ENCODE results near the gene ANKRD9. TPM values are rescaled to one million over a fixed set of nuclear protein-coding genes. Genes with fewer than 3 reads are reported as not detected.
A peak's percentile ranks its signal among the peaks of the same experiment; 100 is the strongest.
"Not testable (repeated sequence)": the region's sequence is repeated elsewhere in the genome, so short reads cannot be mapped to it uniquely, and the experiment has no call there.

Gene ANKRD9, protein sequence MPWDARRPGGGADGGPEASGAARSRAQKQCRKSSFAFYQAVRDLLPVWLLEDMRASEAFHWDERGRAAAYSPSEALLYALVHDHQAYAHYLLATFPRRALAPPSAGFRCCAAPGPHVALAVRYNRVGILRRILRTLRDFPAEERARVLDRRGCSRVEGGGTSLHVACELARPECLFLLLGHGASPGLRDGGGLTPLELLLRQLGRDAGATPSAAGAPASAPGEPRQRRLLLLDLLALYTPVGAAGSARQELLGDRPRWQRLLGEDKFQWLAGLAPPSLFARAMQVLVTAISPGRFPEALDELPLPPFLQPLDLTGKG
- 16.1 TPM for total RNA-seq

DNA sequence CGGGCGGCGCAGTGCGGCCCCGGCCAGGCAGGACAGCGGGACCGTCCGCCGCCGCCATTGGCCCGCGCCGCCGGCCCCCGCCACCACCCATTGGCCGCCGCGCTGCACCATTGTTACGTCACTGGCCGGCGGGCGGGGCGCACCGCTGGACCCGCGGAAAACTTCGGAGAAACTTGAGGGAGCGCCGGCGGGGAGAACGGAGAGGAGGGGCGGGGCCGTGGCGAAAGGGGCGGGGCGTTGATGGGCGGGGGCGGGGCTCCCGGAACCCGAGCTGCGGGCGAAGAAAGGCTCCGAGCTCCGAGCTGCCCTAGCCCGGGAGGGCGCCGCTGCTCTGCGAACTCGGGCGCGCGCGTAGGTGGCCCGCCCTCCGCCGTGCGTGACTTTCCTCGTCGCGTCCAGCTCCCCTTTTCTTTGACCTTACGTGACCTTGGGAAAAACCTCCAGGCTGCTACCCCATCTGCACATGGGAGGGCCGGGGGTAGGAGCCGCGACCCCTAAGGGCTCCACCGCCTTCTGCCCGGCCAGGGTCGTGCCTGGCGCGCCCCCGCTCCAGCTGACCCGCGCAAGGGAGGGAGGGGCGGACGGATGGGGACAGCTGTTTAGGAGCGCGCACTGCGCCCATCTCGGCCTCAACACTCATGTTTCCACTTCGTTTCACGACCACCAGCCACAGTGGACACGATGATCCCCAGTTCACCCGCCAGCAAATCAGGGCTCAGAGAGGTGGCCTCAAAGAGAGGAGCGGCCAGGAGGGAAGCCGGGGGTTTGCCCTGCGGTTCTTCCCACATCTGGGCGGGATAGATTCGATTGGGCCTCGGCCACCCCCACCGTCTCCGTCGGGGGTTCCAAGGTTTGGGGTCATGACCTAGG lies at the start of gene ANKRD9:
Gene ANKRD9, minus strand, starts transcription at position 31 of the 870 bp plus-strand sequence. CDS start 1,887 bp downstream, outside the sequence.
- peak; percentile 74 for ATAC-seq

DNA sequence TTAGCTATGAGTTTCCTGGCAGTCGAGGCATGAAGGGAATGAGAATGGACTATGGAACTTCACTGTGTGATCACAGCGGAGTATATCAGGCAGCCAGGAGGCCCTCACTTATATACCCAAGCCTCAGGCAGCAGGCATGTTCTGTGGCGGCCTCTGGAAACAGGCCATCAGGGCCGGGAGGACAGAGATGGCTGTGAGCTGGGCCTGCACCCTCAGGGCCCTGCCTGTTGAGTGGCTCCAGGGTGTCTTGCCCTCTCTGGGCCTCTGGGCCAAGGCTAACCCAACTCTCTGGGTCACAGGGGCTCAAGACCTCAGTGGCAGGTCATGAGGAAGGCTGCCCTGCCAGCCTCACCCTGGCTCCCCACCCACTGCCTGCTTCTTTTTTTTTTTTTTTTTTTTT lies 49.0 kb upstream of the ANKRD9 start:
- ATAC-seq = no peak

DNA sequence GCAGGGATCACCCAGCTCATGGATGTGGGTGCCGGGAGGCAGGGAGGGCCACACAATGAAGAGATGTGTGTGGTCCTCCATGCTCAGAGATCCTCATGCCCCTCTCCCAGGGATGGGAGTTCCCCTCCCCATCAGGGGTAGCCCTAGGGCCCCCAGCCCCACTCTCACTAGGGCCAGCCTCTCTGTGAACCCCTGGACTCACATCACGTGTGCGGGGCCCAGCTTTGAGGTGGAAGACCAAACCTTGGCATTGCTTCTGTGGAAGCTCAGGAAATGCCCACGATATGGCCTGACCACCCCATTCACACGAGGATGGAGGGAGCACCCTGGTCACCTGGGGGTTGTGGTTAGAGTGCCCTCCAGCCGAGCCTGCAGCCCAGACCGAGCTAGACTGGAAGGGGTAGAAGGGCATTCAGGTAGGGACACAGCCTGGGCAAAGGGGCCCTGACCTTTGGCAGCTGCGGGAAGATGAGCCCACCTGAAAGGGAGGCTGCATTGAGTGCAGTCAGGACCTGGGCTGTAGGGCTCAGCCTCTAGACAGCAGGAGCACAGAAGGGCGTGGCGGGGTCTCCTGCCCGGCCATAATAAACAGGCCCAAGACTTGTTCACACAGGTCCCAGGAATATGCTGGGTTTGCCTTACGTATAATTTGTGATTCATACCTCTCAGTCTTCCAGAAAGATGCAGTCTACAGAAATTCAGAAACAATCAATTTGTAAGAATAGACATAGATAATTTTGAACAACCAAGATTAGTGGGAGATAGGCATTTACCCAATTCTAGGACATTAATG lies 48.1 kb upstream of the ANKRD9 start:
- peak; percentile 63 for ATAC-seq

DNA sequence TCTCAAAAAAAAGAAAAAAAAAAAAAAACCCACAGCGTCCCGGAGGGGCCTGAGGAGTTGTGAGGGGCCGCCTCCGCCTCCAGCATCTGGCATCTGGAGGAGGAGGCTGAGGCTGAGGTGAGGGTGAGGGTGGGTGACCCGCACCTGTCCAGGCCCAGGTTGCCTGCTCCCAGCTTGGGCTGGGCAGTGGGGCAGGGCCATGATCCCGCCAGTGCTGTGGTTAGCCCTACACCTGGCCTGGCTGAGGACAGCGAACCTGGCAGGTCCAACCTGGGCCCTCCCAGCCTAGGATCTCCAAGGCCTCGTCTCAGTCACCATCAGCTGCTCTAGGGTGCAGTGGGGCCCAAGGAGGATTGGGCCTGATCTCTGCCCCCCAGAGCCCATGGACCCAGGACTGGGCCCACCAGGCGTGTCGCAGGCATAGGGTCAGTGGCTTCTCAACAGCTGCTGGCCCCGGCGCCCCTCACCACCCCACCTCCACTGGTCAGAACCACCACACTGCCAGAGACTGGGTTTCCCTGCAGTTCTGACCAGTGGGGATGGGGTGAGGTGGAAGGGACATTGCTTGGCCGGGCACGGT lies 46.6 kb upstream of the ANKRD9 start:
- no peak for ATAC-seq

DNA sequence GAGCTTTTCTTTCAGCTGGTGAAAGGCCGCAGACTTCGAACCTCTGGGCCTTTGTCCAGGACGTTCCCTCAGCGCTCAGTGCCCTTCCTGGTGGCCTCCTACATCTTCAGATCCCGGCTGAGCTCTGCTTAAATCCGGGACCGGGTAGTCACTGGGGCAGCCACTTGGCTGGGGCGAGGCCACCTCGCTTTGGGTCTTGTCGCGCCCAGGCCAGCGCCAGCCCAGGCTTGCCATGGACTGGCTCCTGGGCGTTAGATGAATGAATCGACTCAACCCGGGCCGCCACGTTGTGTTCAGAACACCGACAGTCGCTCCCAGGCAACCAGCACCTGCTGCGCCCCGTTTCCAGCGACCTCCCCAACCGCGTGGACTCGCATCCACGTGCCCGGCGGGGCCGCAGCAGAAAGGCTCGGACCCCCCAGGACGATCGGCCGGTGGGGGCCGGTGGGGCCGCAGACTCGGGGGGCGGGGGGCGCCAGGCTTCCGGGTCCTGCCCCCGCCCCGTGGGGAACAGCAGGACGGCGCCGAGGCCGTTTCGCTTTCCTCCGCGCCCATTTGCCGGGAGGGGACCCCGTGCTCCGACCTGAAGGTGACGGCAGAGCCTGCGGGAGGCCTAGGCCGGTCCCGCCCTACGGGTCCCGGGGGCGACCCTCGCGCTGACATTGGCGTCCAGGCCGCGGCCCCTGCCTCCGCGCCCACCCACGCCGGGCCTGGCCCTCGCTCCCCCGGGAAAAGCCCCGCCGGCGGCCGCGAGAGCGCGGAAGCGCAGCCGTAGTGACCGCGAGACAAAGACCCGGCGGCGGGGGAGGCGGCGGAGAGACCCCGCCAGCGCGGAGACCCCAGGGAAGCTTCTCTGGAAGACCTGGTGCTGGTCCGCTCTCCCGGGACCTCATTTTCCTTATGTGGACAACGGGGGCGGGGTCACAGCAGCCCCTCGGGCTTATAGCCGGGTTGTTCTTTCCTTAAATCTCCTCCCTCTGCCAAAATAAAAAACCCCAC lies 45.5 kb upstream of the ANKRD9 start:
- peak; percentile 70 for ATAC-seq

DNA sequence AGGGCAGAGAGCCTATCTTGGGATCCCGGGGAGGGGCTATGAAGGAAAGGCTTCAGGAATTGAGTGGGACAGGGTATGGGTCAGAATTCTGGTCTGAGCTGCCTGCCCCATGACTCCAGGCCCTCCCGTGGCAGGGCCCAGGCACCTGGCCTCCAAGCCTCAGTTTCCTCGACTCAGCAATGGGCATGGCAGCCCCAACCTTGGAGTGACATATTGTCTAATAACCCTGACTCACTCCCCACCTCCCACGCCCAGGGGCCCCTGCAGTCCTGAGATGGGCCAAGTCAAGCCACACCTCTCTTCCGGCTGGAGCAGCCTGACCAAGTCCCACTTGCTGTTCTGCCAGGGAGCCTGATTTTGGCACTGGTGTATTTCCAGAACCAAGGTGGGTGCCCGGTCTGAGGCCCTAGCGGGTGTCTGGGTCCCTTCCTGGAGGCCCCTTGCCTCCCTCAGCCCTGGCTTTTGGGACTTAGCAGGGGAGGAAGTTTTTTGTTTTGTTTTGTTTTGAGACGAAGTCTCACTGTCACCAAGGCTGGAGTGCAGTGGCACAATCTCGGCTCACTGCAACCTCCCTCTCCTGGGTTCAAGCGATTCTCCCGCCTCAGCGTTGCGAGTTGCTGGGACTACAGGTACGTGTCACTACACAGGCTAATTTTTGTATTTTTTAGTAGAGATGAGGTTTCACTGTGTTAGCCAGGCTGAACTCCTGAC lies 42.6 kb upstream of the ANKRD9 start:
- ATAC-seq = peak; percentile 86

DNA sequence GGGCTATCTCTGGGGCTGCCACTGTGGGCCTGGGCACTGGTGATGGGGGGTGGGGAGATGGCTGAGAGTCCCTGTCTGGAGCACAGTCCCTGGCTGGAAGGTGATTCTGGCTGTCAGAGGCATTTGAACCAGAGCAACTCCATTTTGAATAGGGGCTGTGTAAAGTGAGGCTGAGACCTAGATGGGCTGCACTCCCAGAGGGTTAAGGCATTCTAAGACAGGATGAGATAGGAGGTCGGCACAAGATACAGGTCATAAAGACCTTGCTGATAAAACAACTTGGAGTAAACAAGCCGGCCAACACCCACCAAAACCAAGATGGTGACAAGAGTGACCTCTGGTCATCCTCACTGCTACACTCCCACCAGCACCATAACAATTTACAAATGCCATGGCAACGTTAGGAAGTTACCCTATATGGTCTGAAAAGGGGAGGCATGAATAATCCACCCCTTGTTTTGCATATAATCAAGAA lies 41.4 kb upstream of the ANKRD9 start:
- ATAC-seq = not testable (repeated sequence)

DNA sequence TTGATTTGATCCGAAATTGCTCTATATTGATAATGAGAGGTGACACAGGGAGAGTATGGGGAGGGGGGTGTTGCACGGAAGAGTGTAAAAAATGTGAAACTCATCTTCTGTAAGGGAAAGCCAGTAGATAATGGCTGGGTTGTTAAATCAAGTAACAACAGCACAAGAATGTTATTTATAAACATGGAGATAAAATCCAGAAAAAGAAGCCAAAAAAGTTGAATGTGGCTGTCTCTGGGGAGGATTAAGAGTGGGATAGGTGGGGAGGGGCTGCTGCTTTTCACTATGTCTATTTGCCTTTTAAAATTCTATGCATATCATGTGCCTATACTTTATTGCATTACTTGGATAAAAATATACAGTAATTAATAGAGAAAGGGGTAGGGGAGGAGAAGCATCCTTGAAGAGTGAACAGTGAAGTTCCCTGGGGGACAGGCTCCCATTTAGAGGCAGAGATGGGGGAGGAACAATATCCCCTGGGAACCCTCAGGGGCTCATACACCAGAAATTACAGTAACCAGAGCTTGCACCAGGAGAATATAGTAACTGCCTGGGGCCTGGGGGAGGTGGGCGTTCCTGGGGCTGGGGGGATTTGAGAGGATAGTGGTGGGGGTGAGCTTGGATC lies 39.2 kb upstream of the ANKRD9 start:
- no peak for ATAC-seq

DNA sequence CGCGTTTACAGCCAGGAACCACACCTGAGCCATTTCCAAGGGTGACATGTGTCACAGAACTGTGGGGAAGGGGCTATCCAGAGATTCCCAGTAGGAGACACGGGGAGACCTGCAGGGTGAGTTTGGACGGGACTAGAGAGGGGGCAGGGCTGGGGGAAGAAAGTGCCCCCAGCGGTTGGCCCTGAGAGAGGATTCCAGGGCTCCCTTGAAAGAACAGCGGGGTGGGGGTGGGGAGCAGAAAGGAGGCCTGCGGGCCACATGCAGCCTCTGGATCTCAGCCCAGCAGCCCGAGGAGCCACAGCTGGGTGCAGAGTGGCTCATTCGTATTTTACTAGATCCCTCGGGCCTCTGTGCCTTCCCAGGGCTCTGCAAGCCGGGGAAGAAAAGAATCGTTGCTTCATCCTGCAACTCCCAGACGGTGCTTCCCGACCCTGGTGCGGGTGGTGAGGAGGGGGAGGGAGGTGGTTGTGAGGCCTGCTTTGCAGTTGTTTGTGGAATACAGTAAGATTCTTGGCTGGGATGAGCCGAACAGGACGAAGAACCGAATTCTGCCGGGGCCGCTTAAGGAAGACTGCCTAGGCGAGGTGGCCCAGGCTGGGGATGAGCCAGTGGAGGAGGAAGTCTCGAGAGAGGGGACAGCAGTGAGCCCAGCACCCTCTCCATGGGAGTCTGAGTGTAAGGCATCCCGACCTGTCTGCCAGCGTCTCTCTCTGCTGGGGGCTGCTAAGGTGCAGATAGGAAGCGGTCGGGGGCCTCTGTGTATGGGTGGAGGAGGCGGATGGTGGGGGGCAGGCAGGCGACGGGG lies 36.1 kb upstream of the ANKRD9 start:
- ATAC-seq = peak; percentile 27

DNA sequence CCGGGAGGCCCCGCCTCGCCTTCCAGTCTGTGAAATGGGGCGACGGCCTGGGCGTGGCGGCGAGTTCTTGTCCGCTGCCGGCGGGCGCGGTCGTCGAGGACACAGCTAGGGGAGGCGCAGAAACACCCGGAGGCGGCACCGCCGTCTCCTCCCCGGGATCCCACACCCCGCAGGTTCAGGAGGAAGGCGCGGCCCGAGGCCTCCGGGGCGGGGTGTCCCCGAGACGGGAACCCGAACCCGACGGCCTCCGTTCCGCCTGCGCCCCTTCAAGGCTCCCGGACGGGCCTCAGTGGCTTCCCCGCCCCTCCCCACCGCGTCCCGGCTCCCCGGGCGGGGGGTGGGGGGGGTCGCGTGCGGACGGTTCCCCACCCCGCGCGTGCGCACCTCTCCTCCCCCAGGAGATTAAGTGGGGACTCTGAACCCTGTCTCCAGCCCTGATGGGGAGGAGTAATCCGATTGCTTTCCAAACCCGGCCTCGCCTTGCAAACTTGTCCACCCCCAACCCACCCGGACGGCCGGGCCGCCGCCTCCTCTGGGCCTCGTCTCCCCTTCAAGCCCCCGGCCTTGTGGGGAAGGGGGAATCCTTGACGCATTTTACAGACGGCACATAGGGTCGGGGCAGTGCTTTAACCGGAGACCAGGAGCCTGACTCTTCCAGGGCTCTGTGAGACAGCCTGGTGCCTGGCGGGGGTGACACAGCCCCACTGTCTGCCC lies 35.3 kb upstream of the ANKRD9 start:
- ATAC-seq = peak; percentile 84

DNA sequence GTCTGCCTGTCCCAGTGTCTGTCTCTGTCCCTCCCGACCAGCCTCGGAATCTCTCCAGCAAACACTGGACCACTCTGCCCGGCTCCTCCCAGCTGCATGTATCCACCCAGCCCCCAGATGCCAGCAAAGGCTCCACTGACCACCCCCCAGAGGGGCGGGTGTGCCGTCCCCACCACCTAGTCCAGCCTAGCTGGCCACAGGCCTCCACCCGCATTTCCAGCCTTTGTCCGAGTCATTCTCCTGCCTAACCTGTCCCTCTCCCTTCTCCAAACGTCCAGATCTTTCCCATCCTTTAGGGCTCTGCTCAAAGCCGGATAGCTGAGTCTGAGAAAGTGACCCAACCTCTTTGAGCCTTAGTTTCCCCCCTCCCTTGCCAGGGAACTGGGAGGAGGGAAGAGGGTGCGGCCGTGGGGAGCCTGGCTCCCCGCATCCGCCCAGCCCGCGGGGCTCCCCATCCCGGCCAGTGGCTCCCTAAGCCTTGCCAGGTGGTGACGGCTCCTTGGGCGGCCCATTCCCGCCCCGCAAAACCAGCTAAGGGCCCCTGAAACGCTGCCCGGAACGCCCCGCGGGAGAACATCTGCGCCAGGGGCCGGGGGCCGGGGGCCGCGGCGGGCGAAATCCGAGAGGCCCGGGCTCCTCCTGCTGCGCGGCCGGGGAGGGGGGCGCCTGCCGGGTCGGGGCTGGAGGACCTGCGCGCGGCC lies 34.6 kb upstream of the ANKRD9 start:
- ATAC-seq = peak; percentile 78

DNA sequence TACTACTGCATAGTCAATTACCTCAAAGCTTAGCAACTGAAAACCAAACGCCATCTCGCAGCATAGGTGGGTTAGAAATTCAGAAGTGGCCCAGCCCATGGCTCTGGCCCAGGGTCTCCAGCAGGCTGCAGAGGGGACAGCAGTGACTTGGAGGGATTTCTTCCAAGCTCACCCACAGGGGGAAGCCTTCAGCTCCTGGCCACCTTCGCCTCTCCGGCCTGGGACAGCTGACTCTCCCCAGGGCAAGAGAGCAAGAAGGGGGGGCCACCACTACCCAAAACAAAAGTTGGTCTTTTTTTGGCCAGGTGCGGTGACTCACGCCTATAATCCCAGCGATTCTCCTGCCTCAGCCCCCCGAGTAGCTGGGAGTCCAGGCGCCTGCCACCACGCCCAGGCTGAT lies 32.2 kb upstream of the ANKRD9 start:
- ATAC-seq = no peak

DNA sequence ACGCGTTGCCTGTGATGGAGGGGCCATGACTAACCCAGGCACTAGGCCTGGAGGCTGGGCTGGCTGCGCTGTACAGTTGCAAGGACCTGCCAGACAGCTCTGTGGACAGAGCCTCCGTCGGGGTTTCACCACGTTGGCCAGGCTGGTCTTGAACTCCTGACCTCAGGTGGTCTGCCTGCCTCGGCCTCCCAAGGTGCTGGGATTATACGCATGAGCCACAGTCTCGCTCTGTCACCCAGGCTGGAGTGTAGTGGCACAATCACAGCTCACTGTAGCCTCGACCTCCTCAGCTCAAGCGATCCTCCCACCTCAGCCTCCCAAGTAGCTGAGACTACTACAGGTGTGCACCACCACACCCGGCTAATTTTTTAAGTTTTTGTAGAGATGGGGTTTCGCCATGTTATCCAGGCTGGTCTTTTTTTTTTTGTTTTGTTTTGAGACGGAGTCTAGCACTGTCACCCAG lies 31.5 kb upstream of the ANKRD9 start:
- not testable (repeated sequence) for ATAC-seq

DNA sequence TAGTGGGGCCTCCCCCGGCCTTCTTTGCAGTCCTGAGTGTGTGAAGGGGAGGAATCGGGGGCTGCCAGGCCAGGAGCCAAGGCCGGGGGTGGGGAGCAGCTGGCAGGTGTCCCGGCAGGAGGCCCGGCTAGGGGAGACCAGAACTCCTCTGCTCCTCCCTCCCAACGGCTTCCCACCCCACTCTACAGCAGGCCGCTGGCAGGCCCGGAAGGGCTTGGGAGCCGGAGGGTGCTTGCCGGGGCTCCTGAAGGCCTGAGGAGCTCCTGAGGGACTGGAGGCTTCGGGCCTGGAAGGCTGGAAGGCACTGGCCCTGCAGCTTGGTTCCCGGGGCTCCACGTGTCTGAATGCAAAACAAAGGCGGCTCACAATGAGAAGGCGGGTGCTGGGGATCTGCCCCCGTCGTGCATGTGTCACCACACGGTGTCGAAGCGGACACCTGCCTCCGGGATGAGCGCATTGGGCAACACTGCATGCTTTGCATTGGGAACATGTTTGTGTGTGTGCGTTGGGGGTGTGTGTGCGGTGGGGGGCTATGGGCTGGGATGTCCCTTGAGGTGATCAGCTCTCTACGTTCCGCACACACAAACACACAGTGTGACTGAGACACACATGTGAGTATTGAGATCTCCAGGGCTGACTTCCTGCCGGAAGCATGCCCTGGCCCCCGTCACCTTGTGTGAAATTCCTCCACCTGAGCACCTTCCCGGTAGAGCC lies 30.9 kb upstream of the ANKRD9 start:
- peak; percentile 44 for ATAC-seq

DNA sequence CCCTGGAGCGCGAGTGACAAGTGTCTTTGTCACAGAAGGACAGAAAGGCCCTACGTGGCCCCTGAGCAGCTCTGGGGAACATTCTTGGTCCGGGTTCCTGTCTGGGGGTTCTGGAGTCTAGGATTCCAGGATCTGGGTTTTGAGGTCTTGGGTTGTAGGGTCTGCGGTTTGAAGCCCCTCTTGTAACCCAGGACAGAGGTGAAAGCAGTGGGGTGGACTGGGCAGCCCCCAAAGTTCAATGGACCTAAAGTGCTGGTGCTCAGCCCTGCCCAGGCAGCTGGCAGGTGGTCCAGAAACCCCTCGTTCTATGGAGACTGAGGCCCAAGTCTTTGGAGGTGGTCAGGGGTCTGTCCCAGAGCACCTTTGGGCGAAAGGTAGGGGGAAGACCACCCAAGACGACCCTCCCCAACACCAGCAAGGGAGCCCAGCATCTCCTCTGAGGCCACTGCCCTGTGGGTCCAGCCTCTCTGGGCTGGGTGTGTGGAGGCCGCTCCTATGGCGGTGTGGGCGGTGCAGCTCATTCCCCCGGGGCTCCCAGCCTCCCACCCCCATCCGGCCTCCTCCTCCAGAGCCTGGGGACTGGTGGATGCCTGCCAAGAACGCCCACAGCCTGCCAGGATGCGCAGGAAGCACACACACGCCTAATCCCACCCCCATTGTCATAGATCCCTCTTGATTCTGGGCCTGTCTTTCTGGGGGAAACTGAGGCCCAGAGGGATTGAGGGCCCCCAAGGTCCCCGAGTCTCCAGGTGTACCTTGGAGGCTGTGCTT lies 30.2 kb upstream of the ANKRD9 start:
- ATAC-seq = no peak

All from esophagus mucosa (tissue), 1 donor.